ENCODE measurements around the gene SEC14L1. TPM values are rescaled to one million over a fixed set of nuclear protein-coding genes. Genes with fewer than 3 reads are reported as not detected.
"Not testable (repeated sequence)": the region's sequence is repeated elsewhere in the genome, so short reads cannot be mapped to it uniquely, and the experiment has no call there.

The SEC14L1 gene
- total RNA-seq, 2 donors from 2014 or later, result 91.6 to 117 TPM

GRCh38 chr17:77107506-77108433 is 33.0 kb upstream of the SEC14L1 start:
- Mint-ChIP-seq H3K4me3 (peak overlapping the region; percentile 80), H3K36me3 (no peaks in the 10 kb centered on the region), H3K4me1 (ENCODE audit: low read depth in 2 of 2) (peaks cover 20 to 29% of the 10 kb centered on the region in 2 donors), H3K9me3 (no peaks in the 10 kb centered on the region), H3K27ac (peak overlapping the region; percentile 53 to 66), H3K27me3 (peaks cover 0 to 2% of the 10 kb centered on the region in 2 donors)
- DNase-seq (ENCODE audit: low spot score) (no peak), ATAC-seq (peak; percentile 55 to 61)

GRCh38 chr17:77109159-77109759 is 31.5 kb upstream of the SEC14L1 start:
- Mint-ChIP-seq H3K36me3 (no peaks in the 10 kb centered on the region), H3K4me3 (peak overlapping the region; percentile 37), H3K9me3 (no peaks in the 10 kb centered on the region), H3K27me3 (peaks cover 0 to 2% of the 10 kb centered on the region in 2 donors), H3K27ac (peak overlapping the region; percentile 15 to 87), H3K4me1 (ENCODE audit: low read depth in 2 of 2) (peaks cover 20 to 29% of the 10 kb centered on the region in 2 donors)
- no peak for ATAC-seq
- no peak for DNase-seq (ENCODE audit: low spot score)

GRCh38 chr17:77109764-77110359 is 30.9 kb upstream of the SEC14L1 start:
- Mint-ChIP-seq H3K27ac (peak overlapping the region; percentile 15 to 87), H3K9me3 (no peaks in the 10 kb centered on the region), H3K36me3 (no peaks in the 10 kb centered on the region), H3K4me3 (peak overlapping the region; percentile 37), H3K27me3 (peaks cover 0 to 2% of the 10 kb centered on the region in 2 donors), H3K4me1 (ENCODE audit: low read depth in 2 of 2) (peaks cover 20 to 29% of the 10 kb centered on the region in 2 donors)
- ATAC-seq (no peak), DNase-seq (ENCODE audit: low spot score) (no peak)

GRCh38 chr17:77111165-77111933 is 29.4 kb upstream of the SEC14L1 start:
- not testable (repeated sequence) for DNase-seq (ENCODE audit: low spot score); ATAC-seq; H3K9me3 Mint-ChIP-seq; H3K36me3 Mint-ChIP-seq; H3K4me3 Mint-ChIP-seq; H3K27me3 Mint-ChIP-seq
- peaks cover 17 to 23% of the 10 kb centered on the region in 2 donors for H3K4me1 Mint-ChIP-seq (ENCODE audit: low read depth in 2 of 2)
- H3K27ac Mint-ChIP-seq, result peak overlapping the region; percentile 7 to 45

- H3K27ac Mint-ChIP-seq, result peak overlapping the region; percentile 7 to 45
- DNase-seq (ENCODE audit: low spot score) (no peak), ATAC-seq (no peak)
- peaks cover 0 to 2% of the 10 kb centered on the region in 2 donors for H3K27me3 Mint-ChIP-seq
- no peaks in the 10 kb centered on the region for H3K9me3 Mint-ChIP-seq
- H3K4me1 Mint-ChIP-seq (ENCODE audit: low read depth in 2 of 2), result peaks cover 15 to 20% of the 10 kb centered on the region in 2 donors
- H3K4me3 Mint-ChIP-seq, result no peak overlapping the region
- H3K36me3 Mint-ChIP-seq, result no peaks in the 10 kb centered on the region
These were observed 28.9 kb upstream of the SEC14L1 start for GRCh38 chr17:77111934-77112296.

- no peak for DNase-seq (ENCODE audit: low spot score)
- no peak for ATAC-seq
- Mint-ChIP-seq H3K4me1 (ENCODE audit: low read depth in 2 of 2) (no peaks in the 10 kb centered on the region), H3K27me3 (no peaks in the 10 kb centered on the region), H3K9me3 (no peaks in the 10 kb centered on the region), H3K4me3 (no peak overlapping the region), H3K36me3 (no peaks in the 10 kb centered on the region), H3K27ac (no peak overlapping the region)
These were observed 25.3 kb upstream of the SEC14L1 start for GRCh38 chr17:77115510-77115909.

- H3K4me1 Mint-ChIP-seq (ENCODE audit: low read depth in 2 of 2), result no peaks in the 10 kb centered on the region
- no peaks in the 10 kb centered on the region for H3K36me3 Mint-ChIP-seq
- H3K9me3 Mint-ChIP-seq, result no peaks in the 10 kb centered on the region
- ATAC-seq (no peak), DNase-seq (ENCODE audit: low spot score) (no peak)
- no peak overlapping the region for H3K4me3 Mint-ChIP-seq
- H3K27me3 Mint-ChIP-seq, result no peaks in the 10 kb centered on the region
- H3K27ac Mint-ChIP-seq, result no peak overlapping the region
These were observed 24.8 kb upstream of the SEC14L1 start for GRCh38 chr17:77115947-77116346.

GRCh38 chr17:77116371-77116860 is 24.4 kb upstream of the SEC14L1 start:
- Mint-ChIP-seq H3K9me3 (no peaks in the 10 kb centered on the region), H3K4me3 (no peak overlapping the region), H3K27ac (no peak overlapping the region), H3K36me3 (no peaks in the 10 kb centered on the region), H3K27me3 (no peaks in the 10 kb centered on the region), H3K4me1 (ENCODE audit: low read depth in 2 of 2) (no peaks in the 10 kb centered on the region)
- DNase-seq (ENCODE audit: low spot score) (no peak), ATAC-seq (no peak)

GRCh38 chr17:77117415-77117814 is 23.4 kb upstream of the SEC14L1 start:
- Mint-ChIP-seq H3K9me3 (no peaks in the 10 kb centered on the region), H3K27me3 (no peaks in the 10 kb centered on the region), H3K27ac (no peak overlapping the region), H3K4me3 (no peak overlapping the region), H3K36me3 (no peaks in the 10 kb centered on the region), H3K4me1 (ENCODE audit: low read depth in 2 of 2) (peaks cover 0 to under 1% of the 10 kb centered on the region in 2 donors)
- DNase-seq (ENCODE audit: low spot score) (no peak), ATAC-seq (no peak)

GRCh38 chr17:77118251-77118928 is 22.4 kb upstream of the SEC14L1 start:
- ATAC-seq (no peak), DNase-seq (ENCODE audit: low spot score) (no peak)
- no peaks in the 10 kb centered on the region for H3K27me3 Mint-ChIP-seq
- no peak overlapping the region for H3K27ac Mint-ChIP-seq
- no peak overlapping the region for H3K4me3 Mint-ChIP-seq
- H3K9me3 Mint-ChIP-seq, result no peaks in the 10 kb centered on the region
- no peaks in the 10 kb centered on the region for H3K36me3 Mint-ChIP-seq
- H3K4me1 Mint-ChIP-seq (ENCODE audit: low read depth in 2 of 2), result peaks cover 0 to 4% of the 10 kb centered on the region in 2 donors

- no peak overlapping the region for H3K27ac Mint-ChIP-seq
- no peaks in the 10 kb centered on the region for H3K9me3 Mint-ChIP-seq
These were observed 21.0 kb upstream of the SEC14L1 start for GRCh38 chr17:77119668-77120301.

GRCh38 chr17:77120868-77121267 is 19.9 kb upstream of the SEC14L1 start:
- H3K27ac Mint-ChIP-seq, result no peak overlapping the region
- no peaks in the 10 kb centered on the region for H3K36me3 Mint-ChIP-seq
- no peaks in the 10 kb centered on the region for H3K27me3 Mint-ChIP-seq
- ATAC-seq (no peak), DNase-seq (ENCODE audit: low spot score) (no peak)
- H3K4me1 Mint-ChIP-seq (ENCODE audit: low read depth in 2 of 2), result peaks cover 0 to 6% of the 10 kb centered on the region in 2 donors
- no peak overlapping the region for H3K4me3 Mint-ChIP-seq
- no peaks in the 10 kb centered on the region for H3K9me3 Mint-ChIP-seq

More at GRCh38 chr17:77119668-77120301, 21.0 kb upstream of the SEC14L1 start:
- H3K27me3 Mint-ChIP-seq, result no peaks in the 10 kb centered on the region
- DNase-seq (ENCODE audit: low spot score) (no peak), ATAC-seq (no peak)
- peaks cover 0 to 6% of the 10 kb centered on the region in 2 donors for H3K4me1 Mint-ChIP-seq (ENCODE audit: low read depth in 2 of 2)
- no peaks in the 10 kb centered on the region for H3K36me3 Mint-ChIP-seq
- H3K4me3 Mint-ChIP-seq, result no peak overlapping the region

Data from natural killer cell treated with Interleukin-12 subunit alpha and Interleukin-12 subunit beta and Interleukin-15 and Interleukin-18, amount 100 ng/mL, for 72 hours (primary cell).